ENCODE data around the gene ARTN. TPM values are rescaled to one million over a fixed set of nuclear protein-coding genes. Genes with fewer than 3 reads are reported as not detected.

The ARTN gene
- total RNA-seq, 3 donors from 2014 or later (not counting 1 experiment from before 2014, with no cell fraction given), result 1.4 TPM; not detected in 2

GRCh38 chr1:43957407-43958040, 23.9 kb downstream of the ARTN start:
- no peak for TF ChIP-seq CTCF (IDR thresholded peaks at IDR 0.05)
- intact Hi-C loops (cut with micrococcal nuclease), result no loop called here
- H3K36me3 Mint-ChIP-seq, result no peaks in the 10 kb centered on the region

DNA sequence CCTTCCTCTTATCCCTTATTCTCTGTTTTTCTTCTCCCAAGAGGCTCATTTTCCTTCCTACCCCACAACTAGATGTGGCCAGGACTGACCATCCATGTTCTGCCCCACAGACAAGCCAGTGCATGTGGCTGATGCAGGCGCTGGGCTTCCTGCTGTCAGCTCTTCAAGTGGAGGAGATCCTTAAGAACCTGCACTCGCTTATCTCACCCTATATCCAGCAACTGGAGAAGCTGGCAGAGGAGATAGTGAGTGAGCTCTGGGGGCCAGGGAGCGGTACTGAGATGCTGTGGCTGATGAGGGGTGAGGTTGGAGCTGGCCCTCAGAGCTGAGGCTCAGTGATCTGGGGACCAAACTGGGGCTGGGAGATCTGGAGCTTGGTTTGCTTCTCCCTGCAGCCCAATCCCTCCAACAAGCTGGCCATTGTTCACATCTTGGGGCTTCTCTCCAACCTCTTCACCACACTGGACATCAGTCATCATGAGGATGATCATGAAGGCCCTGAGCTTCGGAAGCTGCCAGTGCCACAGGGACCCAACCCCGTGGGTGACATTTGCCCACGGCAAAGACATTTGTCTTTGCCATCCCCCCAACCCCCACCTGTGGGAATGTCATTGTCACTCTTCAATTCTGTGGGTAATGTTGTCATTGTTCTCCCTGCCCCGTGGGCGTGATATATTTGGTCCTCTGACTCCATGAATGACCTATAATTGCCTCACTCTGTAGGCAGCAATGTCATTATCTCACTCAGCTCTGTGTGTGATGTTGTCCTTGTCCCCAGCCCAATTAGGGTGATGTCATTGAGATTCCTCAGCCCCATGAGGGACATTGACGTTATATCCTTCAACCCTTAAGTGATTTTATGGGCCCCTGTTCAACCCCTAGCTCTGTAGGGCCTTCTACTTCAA, 25.0 kb downstream of the ARTN start:
- H3K9me3 Mint-ChIP-seq, result no peaks in the 10 kb centered on the region
- H3K27ac ChIP-seq (ENCODE audit: low read length), result no peak overlapping the region
- TF ChIP-seq CTCF (IDR thresholded peaks at IDR 0.05), result no peak
- H3K4me1 Mint-ChIP-seq, result peaks cover 0 to 6% of the 10 kb centered on the region in 2 donors
- 96% methylated on average over 8 of the region's 9 CpGs for WGBS (ENCODE audit: insufficient coverage)
- no peak for ATAC-seq
- no peaks in the 10 kb centered on the region for H3K36me3 Mint-ChIP-seq
- DNase-seq, result no peak
- H3K27ac Mint-ChIP-seq, result no peak overlapping the region
- no peak overlapping the region for H3K4me3 Mint-ChIP-seq
- intact Hi-C loops (cut with micrococcal nuclease), result no loop called here
- H3K4me1 ChIP-seq (ENCODE audit: control insufficient read depth, insufficient read depth, low read length), result no peaks in the 10 kb centered on the region
- no peaks in the 10 kb centered on the region for H3K9me3 ChIP-seq (ENCODE audit: control insufficient read depth, insufficient read depth, low read length)
- peaks cover 31% of the 10 kb centered on the region for H3K36me3 ChIP-seq (ENCODE audit: control insufficient read depth, insufficient read depth, low read length)
- no peaks in the 10 kb centered on the region for H3K27me3 ChIP-seq (ENCODE audit: control insufficient read depth, insufficient read depth, low read length)
- no peaks in the 10 kb centered on the region for H3K27me3 Mint-ChIP-seq (ENCODE audit: low read depth in 2 of 2)
- H3K4me3 ChIP-seq (ENCODE audit: low read length), result no peak overlapping the region

More at GRCh38 chr1:43957407-43958040, 23.9 kb downstream of the ARTN start:
- Histone ChIP-seq H3K36me3 (ENCODE audit: control insufficient read depth, insufficient read depth, low read length) (peaks cover 29% of the 10 kb centered on the region), H3K9me3 (ENCODE audit: control insufficient read depth, insufficient read depth, low read length) (no peaks in the 10 kb centered on the region), H3K27me3 (ENCODE audit: control insufficient read depth, insufficient read depth, low read length) (no peaks in the 10 kb centered on the region), H3K4me1 (ENCODE audit: control insufficient read depth, insufficient read depth, low read length) (no peaks in the 10 kb centered on the region), H3K4me3 (ENCODE audit: low read length) (no peak overlapping the region), H3K27ac (ENCODE audit: low read length) (no peak overlapping the region)
- ATAC-seq, result no peak
- no peak for DNase-seq
- H3K4me3 Mint-ChIP-seq, result no peak overlapping the region
- H3K27me3 Mint-ChIP-seq (ENCODE audit: low read depth in 2 of 2), result no peaks in the 10 kb centered on the region
- WGBS (ENCODE audit: insufficient coverage), result 94% methylated on average over 7 of the region's 7 CpGs
- H3K9me3 Mint-ChIP-seq, result no peaks in the 10 kb centered on the region
- peaks cover 0 to 6% of the 10 kb centered on the region in 2 donors for H3K4me1 Mint-ChIP-seq
- H3K27ac Mint-ChIP-seq, result no peak overlapping the region

DNA sequence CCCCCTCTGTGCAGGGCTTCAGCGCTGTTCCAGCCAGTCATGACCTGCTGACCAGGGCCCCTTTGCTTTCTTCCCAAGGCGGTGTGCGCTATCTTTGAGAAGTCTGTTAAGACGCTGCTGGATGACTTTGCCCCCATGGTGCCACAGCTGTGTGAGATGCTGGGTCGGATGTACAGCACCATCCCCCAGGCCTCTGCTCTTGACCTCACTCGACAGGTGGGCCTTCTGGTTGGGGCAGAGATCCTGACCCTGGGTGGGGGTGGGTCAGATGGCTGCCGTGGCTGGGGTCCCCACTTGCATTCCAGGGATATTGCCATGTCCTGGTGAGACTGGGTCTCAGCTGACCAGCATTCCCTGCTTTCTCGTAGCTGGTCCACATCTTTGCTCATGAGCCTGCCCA, 27.2 kb downstream of the ARTN start:
- Histone ChIP-seq H3K27me3 (ENCODE audit: control insufficient read depth, insufficient read depth, low read length) (no peaks in the 10 kb centered on the region), H3K36me3 (ENCODE audit: control insufficient read depth, insufficient read depth, low read length) (peaks cover 31% of the 10 kb centered on the region), H3K9me3 (ENCODE audit: control insufficient read depth, insufficient read depth, low read length) (no peaks in the 10 kb centered on the region), H3K27ac (ENCODE audit: low read length) (no peak overlapping the region), H3K4me3 (ENCODE audit: low read length) (no peak overlapping the region), H3K4me1 (ENCODE audit: control insufficient read depth, insufficient read depth, low read length) (no peaks in the 10 kb centered on the region)
- TF ChIP-seq CTCF (IDR thresholded peaks at IDR 0.05), result no peak
- 95% methylated on average over 8 of the region's 8 CpGs for WGBS (ENCODE audit: insufficient coverage)
- Mint-ChIP-seq H3K9me3 (no peaks in the 10 kb centered on the region), H3K4me1 (no peaks in the 10 kb centered on the region), H3K27me3 (ENCODE audit: low read depth in 2 of 2) (no peaks in the 10 kb centered on the region), H3K4me3 (no peak overlapping the region), H3K27ac (no peak overlapping the region), H3K36me3 (no peaks in the 10 kb centered on the region)
- DNase-seq, result no peak
- no peak for ATAC-seq
- intact Hi-C loops (cut with micrococcal nuclease), result no loop called here

Data from natural killer cell (primary cell).